A549 (cell line): Measurements from ENCODE around the gene PRKRIP1. TPM values are rescaled to one million over a fixed set of nuclear protein-coding genes. Genes with fewer than 3 reads are reported as not detected.

Experiments used
- ATAC-seq, 2 experiments: fragments of 200-7000 bp in 1 of 2; fragments of >200 bp in 1 of 2; cut with Nextera tagmentation in 1 of 2; cut with Tn5 transposase in 1 of 2; 3 replicates each; pipeline versions ENCODE4 v1.8.0 to v1.9.1; 2018 to 2020; ENCODE audit warnings: mild to moderate bottlenecking in 1 of 2, moderate library complexity in 1 of 2
- CTCF ChIA-PET: fragments of 300-600 bp; sonication (Branson Sonifier 250); formaldehyde crosslinking; extraction: SDS; loops from one replicate; lab custom pipeline; 2021; ENCODE audit warnings: antibody characterized with exemption, inconsistent platforms; lab: Yijun Ruan, JAX
- POLR2A ChIA-PET: fragments of 350-600 bp; formaldehyde crosslinking; extraction: SDS; loops from one replicate; lab custom pipeline; 2021; ENCODE audit warnings: antibody characterized with exemption, inconsistent platforms; lab: Yijun Ruan, JAX
- DNase-seq, 2 experiments: peaks; one replicate each; pipeline versions ENCODE4 v3.0.0 to v3.0.0-alpha.2; 2011 to 2016; ENCODE audit warnings: low read depth in 1 of 2, low spot score in 1 of 2
- FAIRE-seq: peaks from 2 replicates; lab custom pipeline; 2011; peaks lifted over from hg19 to GRCh38; lab: Jason Lieb, UNC
- H3K27ac ChIP-seq, 2 experiments: fragments of >200 bp; sonication (Bioruptor Twin); formaldehyde crosslinking; 3 replicates each; pipeline ENCODE4 v1.5.1; 2016 to 2017
- H3K4me1 ChIP-seq: fragments of >200 bp; sonication (Bioruptor Twin); formaldehyde crosslinking; 3 replicates; pipeline ENCODE4 v1.6.1; 2016
- H3K4me2 ChIP-seq: fragments of >200 bp; sonication (Bioruptor Twin); formaldehyde crosslinking; 3 replicates; pipeline ENCODE4 v1.6.1; 2016
- H3K4me3 ChIP-seq: fragments of >200 bp; sonication (Bioruptor Twin); formaldehyde crosslinking; 3 replicates; pipeline ENCODE4 v1.5.1; 2016
- H3K9me3 ChIP-seq: fragments of >200 bp; sonication (Bioruptor Twin); formaldehyde crosslinking; 3 replicates; pipeline ENCODE4 v1.6.1; 2016
- CBX8 ChIP-seq: fragments of 200-600 bp; sonication (generic); IDR thresholded peaks from 2 replicates; pipeline ENCODE4 v1.6.1; 2016
- CEBPB ChIP-seq, 2 experiments: fragments of >200 bp in 1 of 2; sonication (Bioruptor Twin) in 1 of 2; formaldehyde crosslinking in 1 of 2; IDR thresholded peaks; 2 replicates each; pipeline ENCODE4 v1.6.1; 2012 to 2016
- CHD4 ChIP-seq: fragments of 200-600 bp; sonication (generic); IDR thresholded peaks from 2 replicates; pipeline ENCODE4 v1.6.1; 2016; ENCODE audit warnings: antibody characterized with exemption, mild to moderate bottlenecking, borderline replicate concordance
- E2F6 ChIP-seq: IDR thresholded peaks from 2 replicates; pipeline ENCODE4 v1.6.1; 2012; ENCODE audit warnings: low read depth, borderline replicate concordance
- EHF ChIP-seq: fragments of 250-450 bp; sonication (Bioruptor Pico); IDR thresholded peaks from 2 replicates; pipeline ENCODE4 v1.5.0; 2020; ENCODE audit warnings: mild to moderate bottlenecking
- ESRRA ChIP-seq: fragments of 150-350 bp; IDR thresholded peaks from 2 replicates; pipeline ENCODE4 v1.6.1; 2014; ENCODE audit warnings: mild to moderate bottlenecking, low read length, borderline replicate concordance
- FOSL2 ChIP-seq, 2 experiments: fragments of 450-650 bp in 1 of 2; fragments of >200 bp in 1 of 2; sonication (Bioruptor Twin) in 1 of 2; formaldehyde crosslinking; IDR thresholded peaks; 2 replicates each; pipeline versions ENCODE4 v1.5.0 to v1.6.1; 2016 to 2020; ENCODE audit warnings: mild to moderate bottlenecking in 1 of 2, moderate library complexity in 1 of 2
- FOXS1 ChIP-seq: fragments of 250-450 bp; sonication (Bioruptor Pico); IDR thresholded peaks from 2 replicates; pipeline ENCODE4 v1.5.0; 2020; ENCODE audit warnings: mild to moderate bottlenecking, moderate library complexity
- GATA3 ChIP-seq: IDR thresholded peaks from 2 replicates; pipeline ENCODE4 v1.6.1; 2012; ENCODE audit warnings: borderline replicate concordance
- HDAC2 ChIP-seq: fragments of 200-600 bp; sonication (generic); IDR thresholded peaks from 2 replicates; pipeline ENCODE4 v1.6.1; 2016
- HMGXB4 ChIP-seq: fragments of 250-450 bp; sonication (Bioruptor Pico); IDR thresholded peaks from 2 replicates; pipeline ENCODE4 v1.5.0; 2021; ENCODE audit warnings: mild to moderate bottlenecking, moderate library complexity, borderline replicate concordance
- HOXB13 ChIP-seq: fragments of 250-450 bp; sonication (Bioruptor Pico); IDR thresholded peaks from 2 replicates; pipeline ENCODE4 v1.5.0; 2020; ENCODE audit warnings: low read depth, mild to moderate bottlenecking, moderate library complexity
- HOXB5 ChIP-seq: fragments of 250-450 bp; sonication (Bioruptor Pico); IDR thresholded peaks from 2 replicates; pipeline ENCODE4 v1.5.0; 2020; ENCODE audit warnings: mild to moderate bottlenecking, moderate library complexity
- MAX ChIP-seq: IDR thresholded peaks from 2 replicates; pipeline ENCODE4 v1.6.1; 2012
- MYC ChIP-seq: IDR thresholded peaks from 2 replicates; pipeline ENCODE4 v1.6.1; 2012; ENCODE audit warnings: mild to moderate bottlenecking, inconsistent platforms, low read length, improper control_type of control experiment, borderline replicate concordance
- NFE2L2 ChIP-seq: fragments of 150-350 bp; conservative IDR thresholded peaks from 2 replicates; pipeline ENCODE4 v1.6.1; 2014; ENCODE audit warnings: low read length
- NR3C1 ChIP-seq: fragments of >200 bp; sonication (Bioruptor Twin); formaldehyde crosslinking; IDR thresholded peaks from 3 replicates; pipeline ENCODE4 v1.6.1; 2017
- RARB ChIP-seq: fragments of 250-450 bp; sonication (Bioruptor Pico); IDR thresholded peaks from 2 replicates; pipeline ENCODE4 v1.8.0; 2021; ENCODE audit warnings: mild to moderate bottlenecking, moderate library complexity
- RFX5 ChIP-seq: fragments of 450-650 bp; IDR thresholded peaks from 2 replicates; pipeline ENCODE4 v1.7.1; 2014; ENCODE audit warnings: antibody characterized with exemption, mild to moderate bottlenecking, moderate library complexity
- SREBF2 ChIP-seq: fragments of 450-650 bp; IDR thresholded peaks from 2 replicates; pipeline ENCODE4 v1.6.1; 2014; ENCODE audit warnings: mild to moderate bottlenecking, moderate library complexity
- TFCP2L1 ChIP-seq: fragments of 250-450 bp; sonication (Bioruptor Pico); IDR thresholded peaks from 2 replicates; pipeline ENCODE4 v1.5.0; 2021; ENCODE audit warnings: mild to moderate bottlenecking
- ZC3H11A ChIP-seq: fragments of 450-650 bp; IDR thresholded peaks from 2 replicates; pipeline ENCODE4 v1.6.1; 2014; ENCODE audit warnings: antibody characterized with exemption, mild to moderate bottlenecking
- ZSCAN20 ChIP-seq: fragments of 250-450 bp; sonication (Bioruptor Pico); IDR thresholded peaks from 2 replicates; pipeline ENCODE4 v1.8.0; 2022; ENCODE audit warnings: mild to moderate bottlenecking, moderate library complexity
- WGBS: methylation state at CpG from one replicate; pipeline ENCODE4 v1.1.6; 2017; ENCODE audit errors: missing lambda C conversion rate; 5-methylcytosine and 5-hydroxymethylcytosine counted together
- polyA plus RNA-seq, 4 experiments: library from polyadenylated mRNA; depleted of rRNA in 3 of 4; stranded (reverse); fragments of >200 nt; fragmentation: RNase III in 1 of 4; extraction: RNeasy Plus Mini Kit Qiagen cat#74134 plus additional on column Dnase treatment in 1 of 4; gene quantifications; 2 replicates in 3 of 4; 3 replicates in 1 of 4; pipeline ENCODE4 v1.2.3, GENCODE V29; 2011 to 2017
- TF ChIP-seq, protein P1 (sequence below): fragments of >200 bp; sonication (Bioruptor Twin); formaldehyde crosslinking; IDR thresholded peaks from 3 replicates; pipeline ENCODE4 v1.5.1; 2016
- TF ChIP-seq, protein P2 (sequence below): fragments of 450-650 bp; IDR thresholded peaks from 2 replicates; pipeline ENCODE4 v1.6.1; 2014; ENCODE audit warnings: antibody characterized with exemption
- TF ChIP-seq, protein P3 (sequence below): fragments of 200-600 bp; sonication (generic); IDR thresholded peaks from 2 replicates; pipeline ENCODE4 v1.6.1; 2016; ENCODE audit warnings: antibody characterized with exemption, mild to moderate bottlenecking, moderate library complexity

PRKRIP1 gene
- polyA plus RNA-seq, 2 of the 4 experiments (the other 2 are of a cell fraction): 15.4 to 24.1 TPM

- ChIA-PET POLR2A (no interaction called here), CTCF (interaction anchor here (2.7 kb wide), 1 partner anchor 13 kb away, joined by 9 read pairs; no protein-coding TSS in a partner anchor)
- H3K27ac ChIP-seq: no peak overlapping the region
- H3K9me3 ChIP-seq: no peaks in the 10 kb centered on the region
- 85% methylated on average over 24 of the region's 25 CpGs for WGBS
- peaks cover 5% of the 10 kb centered on the region; the same call in 1 of the 3 replicates for H3K4me1 ChIP-seq
- FAIRE-seq (no peak), DNase-seq (no peak), ATAC-seq (peak; percentile 21 to 28; a peak in 3 of 6 replicates)
- no peak overlapping the region for H3K4me3 ChIP-seq
- H3K4me2 ChIP-seq: no peak overlapping the region
- TF ChIP-seq NR3C1 (no peak), HMGXB4 (no peak), ZSCAN20 (CRISPR knock-in tag) (no peak), MYC (no peak), NFE2L2 (no peak), ZC3H11A (no peak), TFCP2L1 (CRISPR knock-in tag) (no peak), SREBF2 (no peak), HOXB5 (CRISPR knock-in tag) (no peak), FOSL2 (IDR thresholded peaks at IDR 0.05) (no peak), FOSL2 (CRISPR knock-in tag; IDR thresholded peaks at IDR 0.05) (no peak), EHF (CRISPR knock-in tag) (no peak), CHD4 (no peak), CBX8 (no peak), RARB (CRISPR knock-in tag) (no peak), FOXS1 (CRISPR knock-in tag) (no peak), RFX5 (no peak), HDAC2 (no peak)
- TF ChIP-seq, protein P1, sequence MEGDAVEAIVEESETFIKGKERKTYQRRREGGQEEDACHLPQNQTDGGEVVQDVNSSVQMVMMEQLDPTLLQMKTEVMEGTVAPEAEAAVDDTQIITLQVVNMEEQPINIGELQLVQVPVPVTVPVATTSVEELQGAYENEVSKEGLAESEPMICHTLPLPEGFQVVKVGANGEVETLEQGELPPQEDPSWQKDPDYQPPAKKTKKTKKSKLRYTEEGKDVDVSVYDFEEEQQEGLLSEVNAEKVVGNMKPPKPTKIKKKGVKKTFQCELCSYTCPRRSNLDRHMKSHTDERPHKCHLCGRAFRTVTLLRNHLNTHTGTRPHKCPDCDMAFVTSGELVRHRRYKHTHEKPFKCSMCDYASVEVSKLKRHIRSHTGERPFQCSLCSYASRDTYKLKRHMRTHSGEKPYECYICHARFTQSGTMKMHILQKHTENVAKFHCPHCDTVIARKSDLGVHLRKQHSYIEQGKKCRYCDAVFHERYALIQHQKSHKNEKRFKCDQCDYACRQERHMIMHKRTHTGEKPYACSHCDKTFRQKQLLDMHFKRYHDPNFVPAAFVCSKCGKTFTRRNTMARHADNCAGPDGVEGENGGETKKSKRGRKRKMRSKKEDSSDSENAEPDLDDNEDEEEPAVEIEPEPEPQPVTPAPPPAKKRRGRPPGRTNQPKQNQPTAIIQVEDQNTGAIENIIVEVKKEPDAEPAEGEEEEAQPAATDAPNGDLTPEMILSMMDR: no peak
- TF ChIP-seq, protein P2, sequence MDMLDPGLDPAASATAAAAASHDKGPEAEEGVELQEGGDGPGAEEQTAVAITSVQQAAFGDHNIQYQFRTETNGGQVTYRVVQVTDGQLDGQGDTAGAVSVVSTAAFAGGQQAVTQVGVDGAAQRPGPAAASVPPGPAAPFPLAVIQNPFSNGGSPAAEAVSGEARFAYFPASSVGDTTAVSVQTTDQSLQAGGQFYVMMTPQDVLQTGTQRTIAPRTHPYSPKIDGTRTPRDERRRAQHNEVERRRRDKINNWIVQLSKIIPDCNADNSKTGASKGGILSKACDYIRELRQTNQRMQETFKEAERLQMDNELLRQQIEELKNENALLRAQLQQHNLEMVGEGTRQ: no peak
Measured at GRCh38 chr7:102425639-102426267, 29.6 kb downstream of the PRKRIP1 start.

GRCh38 chr7:102426268-102427018 lies 30.3 kb downstream of the PRKRIP1 start:
- Histone ChIP-seq H3K27ac (no peak overlapping the region), H3K4me2 (no peak overlapping the region), H3K4me3 (no peak overlapping the region), H3K9me3 (no peaks in the 10 kb centered on the region), H3K4me1 (peaks cover 7% of the 10 kb centered on the region; the same call in 1 of the 3 replicates)
- ChIA-PET CTCF (no interaction called here), POLR2A (no interaction called here)
- no peak for FAIRE-seq
- WGBS: 94% methylated on average over 16 of the region's 16 CpGs
- ATAC-seq: no peak
- DNase-seq: no peak
- TF ChIP-seq HDAC2: no peak
- TF ChIP-seq E2F6: no peak
- TF ChIP-seq CEBPB (IDR thresholded peaks at IDR 0.05): no peak
- no peak for TF ChIP-seq HMGXB4
- no peak for TF ChIP-seq GATA3
- no peak for TF ChIP-seq HOXB13 (CRISPR knock-in tag)
- TF ChIP-seq ESRRA: no peak
- no peak for TF ChIP-seq MAX
- TF ChIP-seq, protein P3, sequence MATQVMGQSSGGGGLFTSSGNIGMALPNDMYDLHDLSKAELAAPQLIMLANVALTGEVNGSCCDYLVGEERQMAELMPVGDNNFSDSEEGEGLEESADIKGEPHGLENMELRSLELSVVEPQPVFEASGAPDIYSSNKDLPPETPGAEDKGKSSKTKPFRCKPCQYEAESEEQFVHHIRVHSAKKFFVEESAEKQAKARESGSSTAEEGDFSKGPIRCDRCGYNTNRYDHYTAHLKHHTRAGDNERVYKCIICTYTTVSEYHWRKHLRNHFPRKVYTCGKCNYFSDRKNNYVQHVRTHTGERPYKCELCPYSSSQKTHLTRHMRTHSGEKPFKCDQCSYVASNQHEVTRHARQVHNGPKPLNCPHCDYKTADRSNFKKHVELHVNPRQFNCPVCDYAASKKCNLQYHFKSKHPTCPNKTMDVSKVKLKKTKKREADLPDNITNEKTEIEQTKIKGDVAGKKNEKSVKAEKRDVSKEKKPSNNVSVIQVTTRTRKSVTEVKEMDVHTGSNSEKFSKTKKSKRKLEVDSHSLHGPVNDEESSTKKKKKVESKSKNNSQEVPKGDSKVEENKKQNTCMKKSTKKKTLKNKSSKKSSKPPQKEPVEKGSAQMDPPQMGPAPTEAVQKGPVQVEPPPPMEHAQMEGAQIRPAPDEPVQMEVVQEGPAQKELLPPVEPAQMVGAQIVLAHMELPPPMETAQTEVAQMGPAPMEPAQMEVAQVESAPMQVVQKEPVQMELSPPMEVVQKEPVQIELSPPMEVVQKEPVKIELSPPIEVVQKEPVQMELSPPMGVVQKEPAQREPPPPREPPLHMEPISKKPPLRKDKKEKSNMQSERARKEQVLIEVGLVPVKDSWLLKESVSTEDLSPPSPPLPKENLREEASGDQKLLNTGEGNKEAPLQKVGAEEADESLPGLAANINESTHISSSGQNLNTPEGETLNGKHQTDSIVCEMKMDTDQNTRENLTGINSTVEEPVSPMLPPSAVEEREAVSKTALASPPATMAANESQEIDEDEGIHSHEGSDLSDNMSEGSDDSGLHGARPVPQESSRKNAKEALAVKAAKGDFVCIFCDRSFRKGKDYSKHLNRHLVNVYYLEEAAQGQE: no peak
